Measurements from ENCODE around the gene BCL2L11.
A peak's percentile ranks its signal among the peaks of the same experiment; 100 is the strongest.

BCL2L11 gene

GRCh38 chr2:111176388-111176787, 55.7 kb downstream of the BCL2L11 start:
- Histone ChIP-seq H3K36me3 (ENCODE audit: control insufficient read depth in 1 of 2, insufficient read depth in 2 of 2, low read length in 2 of 2) (no peaks in the 10 kb centered on the region), H3K9ac (ENCODE audit: low read depth in 1 of 2, low read length in 2 of 2) (no peak overlapping the region), H3K4me1 (ENCODE audit: control insufficient read depth in 1 of 2, insufficient read depth in 2 of 2, low read length in 2 of 2) (peaks cover 14 to 16% of the 10 kb centered on the region in 2 donors), H3K27ac (ENCODE audit: low read depth, low read length) (no peak overlapping the region), H3K9me3 (ENCODE audit: control insufficient read depth in 1 of 2, low read length in 2 of 2) (no peaks in the 10 kb centered on the region), H3K27me3 (ENCODE audit: control insufficient read depth in 1 of 2, insufficient read depth in 2 of 2, low read length in 2 of 2) (no peaks in the 10 kb centered on the region), H3K4me3 (ENCODE audit: low read depth in 1 of 2, low read length in 2 of 2) (no peak overlapping the region)

DNA sequence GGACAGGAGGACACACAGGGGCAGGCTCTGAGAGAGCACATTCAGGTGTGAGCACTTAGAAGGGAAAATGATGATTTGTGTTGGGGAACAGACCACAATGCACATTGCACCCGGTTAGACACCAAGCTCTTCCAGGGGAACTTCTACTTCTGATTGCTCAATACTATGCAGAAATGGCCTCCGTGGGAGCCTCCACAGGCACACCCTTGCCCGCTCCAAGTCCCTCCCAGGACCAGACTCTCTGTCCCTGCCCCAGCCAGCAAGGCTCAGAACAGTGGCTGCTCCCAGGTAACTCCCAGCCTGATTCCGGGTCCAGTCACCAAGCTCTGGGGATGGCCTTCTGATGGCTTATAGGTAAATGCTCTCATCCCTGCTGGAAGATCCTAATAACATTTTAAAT, 56.2 kb downstream of the BCL2L11 start:
- Histone ChIP-seq H3K27me3 (ENCODE audit: control insufficient read depth in 1 of 2, insufficient read depth in 2 of 2, low read length in 2 of 2) (no peaks in the 10 kb centered on the region), H3K27ac (ENCODE audit: low read depth, low read length) (no peak overlapping the region), H3K9me3 (ENCODE audit: control insufficient read depth in 1 of 2, low read length in 2 of 2) (no peaks in the 10 kb centered on the region), H3K9ac (ENCODE audit: low read depth in 1 of 2, low read length in 2 of 2) (no peak overlapping the region), H3K4me3 (ENCODE audit: low read depth in 1 of 2, low read length in 2 of 2) (no peak overlapping the region), H3K36me3 (ENCODE audit: control insufficient read depth in 1 of 2, insufficient read depth in 2 of 2, low read length in 2 of 2) (no peaks in the 10 kb centered on the region), H3K4me1 (ENCODE audit: control insufficient read depth in 1 of 2, insufficient read depth in 2 of 2, low read length in 2 of 2) (peaks cover 14 to 16% of the 10 kb centered on the region in 2 donors)

DNA sequence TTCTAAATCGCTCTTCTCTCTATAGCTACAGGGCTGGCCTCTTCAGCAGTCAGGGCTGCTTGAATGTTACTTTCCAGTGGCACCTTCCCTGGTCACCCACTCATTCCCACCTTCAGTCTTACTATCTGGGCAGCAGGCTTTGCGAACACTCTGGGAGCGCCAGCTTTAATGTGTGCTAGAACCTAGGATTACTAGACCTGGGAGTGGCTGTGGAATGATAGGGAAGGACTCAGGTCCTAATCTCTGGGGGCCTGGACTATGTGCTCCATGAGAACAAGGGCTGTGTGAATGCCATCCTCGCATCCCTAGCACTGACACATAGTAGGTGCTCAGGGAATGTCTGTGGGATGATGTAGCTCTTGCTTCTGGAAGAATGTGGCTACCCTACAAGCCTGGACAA, 57.6 kb downstream of the BCL2L11 start:
- H3K4me3 ChIP-seq (ENCODE audit: low read depth in 1 of 2, low read length in 2 of 2), result no peak overlapping the region
- H3K9me3 ChIP-seq (ENCODE audit: control insufficient read depth in 1 of 2, low read length in 2 of 2), result no peaks in the 10 kb centered on the region
- H3K27me3 ChIP-seq (ENCODE audit: control insufficient read depth in 1 of 2, insufficient read depth in 2 of 2, low read length in 2 of 2), result peaks cover 6 to 9% of the 10 kb centered on the region in 2 donors
- H3K27ac ChIP-seq (ENCODE audit: low read depth, low read length), result no peak overlapping the region
- H3K36me3 ChIP-seq (ENCODE audit: control insufficient read depth in 1 of 2, insufficient read depth in 2 of 2, low read length in 2 of 2), result no peaks in the 10 kb centered on the region
- H3K4me1 ChIP-seq (ENCODE audit: control insufficient read depth in 1 of 2, insufficient read depth in 2 of 2, low read length in 2 of 2), result peaks cover 14 to 16% of the 10 kb centered on the region in 2 donors
- no peak overlapping the region for H3K9ac ChIP-seq (ENCODE audit: low read depth in 1 of 2, low read length in 2 of 2)

- Histone ChIP-seq H3K27ac (ENCODE audit: low read depth, low read length) (no peak overlapping the region), H3K36me3 (ENCODE audit: control insufficient read depth in 1 of 2, insufficient read depth in 2 of 2, low read length in 2 of 2) (no peaks in the 10 kb centered on the region), H3K4me3 (ENCODE audit: low read depth in 1 of 2, low read length in 2 of 2) (no peak overlapping the region), H3K9ac (ENCODE audit: low read depth in 1 of 2, low read length in 2 of 2) (no peak overlapping the region), H3K9me3 (ENCODE audit: control insufficient read depth in 1 of 2, low read length in 2 of 2) (no peaks in the 10 kb centered on the region), H3K27me3 (ENCODE audit: control insufficient read depth in 1 of 2, insufficient read depth in 2 of 2, low read length in 2 of 2) (peaks cover 6 to 11% of the 10 kb centered on the region in 2 donors), H3K4me1 (ENCODE audit: control insufficient read depth in 1 of 2, insufficient read depth in 2 of 2, low read length in 2 of 2) (peaks cover 14 to 17% of the 10 kb centered on the region in 2 donors)
Measured at GRCh38 chr2:111178730-111179405, 58.2 kb downstream of the BCL2L11 start.

DNA sequence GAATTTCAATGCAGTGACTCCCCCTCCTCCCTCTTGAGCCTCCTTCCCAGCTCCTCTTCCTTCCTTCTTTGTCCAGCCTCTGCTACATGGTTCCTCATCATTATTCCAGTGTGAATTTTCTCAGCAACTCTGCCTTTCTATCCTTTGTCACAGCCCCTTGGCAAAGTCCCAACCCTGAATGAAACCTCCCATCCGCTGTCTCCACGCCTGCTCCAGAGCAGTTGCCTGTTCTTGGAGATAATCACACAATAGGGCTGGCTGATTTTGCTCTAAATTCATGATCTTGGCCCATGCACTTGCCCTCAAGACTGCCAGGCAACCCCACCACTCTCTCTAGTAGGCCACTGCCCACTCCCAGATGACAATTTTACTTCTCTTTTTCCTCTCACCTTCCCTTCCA, 61.4 kb downstream of the BCL2L11 start:
- Histone ChIP-seq H3K27me3 (ENCODE audit: control insufficient read depth in 1 of 2, insufficient read depth in 2 of 2, low read length in 2 of 2) (peaks cover 6 to 15% of the 10 kb centered on the region in 2 donors), H3K9me3 (ENCODE audit: control insufficient read depth in 1 of 2, low read length in 2 of 2) (no peaks in the 10 kb centered on the region), H3K27ac (ENCODE audit: low read depth, low read length) (no peak overlapping the region), H3K9ac (ENCODE audit: low read depth in 1 of 2, low read length in 2 of 2) (no peak overlapping the region), H3K4me3 (ENCODE audit: low read depth in 1 of 2, low read length in 2 of 2) (no peak overlapping the region), H3K36me3 (ENCODE audit: control insufficient read depth in 1 of 2, insufficient read depth in 2 of 2, low read length in 2 of 2) (no peaks in the 10 kb centered on the region), H3K4me1 (ENCODE audit: control insufficient read depth in 1 of 2, insufficient read depth in 2 of 2, low read length in 2 of 2) (peaks cover 31 to 39% of the 10 kb centered on the region in 2 donors)

GRCh38 chr2:111182740-111183139, 62.0 kb downstream of the BCL2L11 start:
- Histone ChIP-seq H3K9me3 (ENCODE audit: control insufficient read depth in 1 of 2, low read length in 2 of 2) (no peaks in the 10 kb centered on the region), H3K4me1 (ENCODE audit: control insufficient read depth in 1 of 2, insufficient read depth in 2 of 2, low read length in 2 of 2) (peaks cover 31 to 39% of the 10 kb centered on the region in 2 donors), H3K36me3 (ENCODE audit: control insufficient read depth in 1 of 2, insufficient read depth in 2 of 2, low read length in 2 of 2) (no peaks in the 10 kb centered on the region), H3K4me3 (ENCODE audit: low read depth in 1 of 2, low read length in 2 of 2) (no peak overlapping the region), H3K27me3 (ENCODE audit: control insufficient read depth in 1 of 2, insufficient read depth in 2 of 2, low read length in 2 of 2) (peaks cover 6 to 15% of the 10 kb centered on the region in 2 donors), H3K9ac (ENCODE audit: low read depth in 1 of 2, low read length in 2 of 2) (no peak overlapping the region), H3K27ac (ENCODE audit: low read depth, low read length) (no peak overlapping the region)

GRCh38 chr2:111184725-111185310, 64.1 kb downstream of the BCL2L11 start:
- no peak overlapping the region for H3K4me3 ChIP-seq (ENCODE audit: low read depth in 1 of 2, low read length in 2 of 2)
- no peaks in the 10 kb centered on the region for H3K36me3 ChIP-seq (ENCODE audit: control insufficient read depth in 1 of 2, insufficient read depth in 2 of 2, low read length in 2 of 2)
- peaks cover 17 to 23% of the 10 kb centered on the region in 2 donors for H3K4me1 ChIP-seq (ENCODE audit: control insufficient read depth in 1 of 2, insufficient read depth in 2 of 2, low read length in 2 of 2)
- peaks cover 6 to 23% of the 10 kb centered on the region in 2 donors for H3K27me3 ChIP-seq (ENCODE audit: control insufficient read depth in 1 of 2, insufficient read depth in 2 of 2, low read length in 2 of 2)
- H3K9ac ChIP-seq (ENCODE audit: low read depth in 1 of 2, low read length in 2 of 2), result no peak overlapping the region
- H3K9me3 ChIP-seq (ENCODE audit: control insufficient read depth in 1 of 2, low read length in 2 of 2), result no peaks in the 10 kb centered on the region
- H3K27ac ChIP-seq (ENCODE audit: low read depth, low read length), result no peak overlapping the region

GRCh38 chr2:111185361-111186022, 64.8 kb downstream of the BCL2L11 start:
- H3K27ac ChIP-seq (ENCODE audit: low read depth, low read length), result peak overlapping the region; percentile 8
- H3K36me3 ChIP-seq (ENCODE audit: control insufficient read depth in 1 of 2, insufficient read depth in 2 of 2, low read length in 2 of 2), result no peaks in the 10 kb centered on the region
- no peak overlapping the region for H3K4me3 ChIP-seq (ENCODE audit: low read depth in 1 of 2, low read length in 2 of 2)
- H3K27me3 ChIP-seq (ENCODE audit: control insufficient read depth in 1 of 2, insufficient read depth in 2 of 2, low read length in 2 of 2), result peaks cover 6 to 23% of the 10 kb centered on the region in 2 donors
- H3K4me1 ChIP-seq (ENCODE audit: control insufficient read depth in 1 of 2, insufficient read depth in 2 of 2, low read length in 2 of 2), result peaks cover 17 to 23% of the 10 kb centered on the region in 2 donors
- no peaks in the 10 kb centered on the region for H3K9me3 ChIP-seq (ENCODE audit: control insufficient read depth in 1 of 2, low read length in 2 of 2)
- no peak overlapping the region for H3K9ac ChIP-seq (ENCODE audit: low read depth in 1 of 2, low read length in 2 of 2)

DNA sequence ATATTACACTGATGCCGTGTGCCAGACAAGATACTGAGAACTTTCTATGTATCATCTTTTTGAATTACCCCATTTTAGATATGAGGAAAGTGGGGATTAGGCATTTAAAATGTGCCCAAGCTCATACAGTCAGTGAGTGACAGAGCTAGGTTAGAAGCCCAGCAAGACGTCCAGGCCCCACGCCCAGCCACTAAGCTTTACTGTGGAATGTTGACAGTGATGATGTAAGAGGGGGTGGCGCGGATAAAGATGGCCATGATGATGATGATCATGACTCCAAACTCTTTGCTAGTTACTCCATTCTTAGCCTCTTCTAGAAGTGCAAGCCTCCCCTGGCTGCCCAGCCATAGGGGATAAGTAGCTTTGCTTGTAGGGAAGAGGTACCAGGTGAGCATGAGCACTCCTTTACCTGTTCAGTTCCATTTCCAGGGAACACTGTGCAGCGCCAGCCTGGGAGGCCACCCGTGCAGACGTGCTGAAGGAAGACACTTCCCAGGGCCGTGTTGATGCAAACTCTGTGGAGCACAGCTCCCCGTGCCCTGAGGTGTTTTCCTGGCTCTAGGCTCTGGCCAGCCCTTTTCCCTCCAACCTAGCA, 65.5 kb downstream of the BCL2L11 start:
- no peak overlapping the region for H3K9ac ChIP-seq (ENCODE audit: low read depth in 1 of 2, low read length in 2 of 2)
- H3K27me3 ChIP-seq (ENCODE audit: control insufficient read depth in 1 of 2, insufficient read depth in 2 of 2, low read length in 2 of 2), result peaks cover 6 to 23% of the 10 kb centered on the region in 2 donors
- H3K27ac ChIP-seq (ENCODE audit: low read depth, low read length), result no peak overlapping the region
- H3K4me3 ChIP-seq (ENCODE audit: low read depth in 1 of 2, low read length in 2 of 2), result no peak overlapping the region
- H3K4me1 ChIP-seq (ENCODE audit: control insufficient read depth in 1 of 2, insufficient read depth in 2 of 2, low read length in 2 of 2), result peaks cover 17 to 23% of the 10 kb centered on the region in 2 donors
- no peaks in the 10 kb centered on the region for H3K36me3 ChIP-seq (ENCODE audit: control insufficient read depth in 1 of 2, insufficient read depth in 2 of 2, low read length in 2 of 2)
- H3K9me3 ChIP-seq (ENCODE audit: control insufficient read depth in 1 of 2, low read length in 2 of 2), result no peaks in the 10 kb centered on the region

DNA sequence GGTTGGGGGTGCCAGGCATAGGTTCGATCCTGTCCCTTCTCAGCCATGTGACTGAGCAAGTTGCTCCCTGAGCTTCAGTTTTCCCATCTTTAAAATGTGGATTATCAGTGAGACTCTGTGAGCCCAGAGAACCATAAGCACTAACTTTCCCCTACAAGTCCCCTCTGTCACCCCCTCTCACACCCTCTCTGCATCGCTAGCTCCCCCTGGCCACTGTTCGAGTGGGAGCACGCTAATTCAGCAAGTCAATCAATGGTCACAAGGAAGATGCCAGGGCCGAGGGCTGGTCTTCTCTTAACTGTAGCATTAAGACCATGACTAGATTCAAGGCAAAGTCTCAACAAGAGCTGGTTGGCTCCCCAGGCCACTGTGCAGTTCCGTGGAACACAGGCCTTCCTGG, 66.2 kb downstream of the BCL2L11 start:
- H3K36me3 ChIP-seq (ENCODE audit: control insufficient read depth in 1 of 2, insufficient read depth in 2 of 2, low read length in 2 of 2), result no peaks in the 10 kb centered on the region
- no peak overlapping the region for H3K4me3 ChIP-seq (ENCODE audit: low read depth in 1 of 2, low read length in 2 of 2)
- peaks cover 17 to 23% of the 10 kb centered on the region in 2 donors for H3K4me1 ChIP-seq (ENCODE audit: control insufficient read depth in 1 of 2, insufficient read depth in 2 of 2, low read length in 2 of 2)
- no peaks in the 10 kb centered on the region for H3K9me3 ChIP-seq (ENCODE audit: control insufficient read depth in 1 of 2, low read length in 2 of 2)
- H3K27ac ChIP-seq (ENCODE audit: low read depth, low read length), result no peak overlapping the region
- no peak overlapping the region for H3K9ac ChIP-seq (ENCODE audit: low read depth in 1 of 2, low read length in 2 of 2)
- peaks cover 6 to 23% of the 10 kb centered on the region in 2 donors for H3K27me3 ChIP-seq (ENCODE audit: control insufficient read depth in 1 of 2, insufficient read depth in 2 of 2, low read length in 2 of 2)

Measured in duodenal mucosa (tissue), 2 donors.